GM18870 (cell line): ENCODE data around the gene SMTN.
A peak's percentile ranks its signal among the peaks of the same experiment; 100 is the strongest.
"Not testable (repeated sequence)": the region's sequence is repeated elsewhere in the genome, so short reads cannot be mapped to it uniquely, and the experiment has no call there.

Experiments used
- ATAC-seq: cut with Tn5 transposase; IDR thresholded peaks from one replicate; pipeline ENCODE4 v1.9.1; 2021; ENCODE audit warnings: moderate library complexity; ENCODE audit not compliant: unreplicated experiment

The SMTN gene

GRCh38 chr22:31103111-31103510 is 22.0 kb downstream of the SMTN start:
- no peak for ATAC-seq

DNA sequence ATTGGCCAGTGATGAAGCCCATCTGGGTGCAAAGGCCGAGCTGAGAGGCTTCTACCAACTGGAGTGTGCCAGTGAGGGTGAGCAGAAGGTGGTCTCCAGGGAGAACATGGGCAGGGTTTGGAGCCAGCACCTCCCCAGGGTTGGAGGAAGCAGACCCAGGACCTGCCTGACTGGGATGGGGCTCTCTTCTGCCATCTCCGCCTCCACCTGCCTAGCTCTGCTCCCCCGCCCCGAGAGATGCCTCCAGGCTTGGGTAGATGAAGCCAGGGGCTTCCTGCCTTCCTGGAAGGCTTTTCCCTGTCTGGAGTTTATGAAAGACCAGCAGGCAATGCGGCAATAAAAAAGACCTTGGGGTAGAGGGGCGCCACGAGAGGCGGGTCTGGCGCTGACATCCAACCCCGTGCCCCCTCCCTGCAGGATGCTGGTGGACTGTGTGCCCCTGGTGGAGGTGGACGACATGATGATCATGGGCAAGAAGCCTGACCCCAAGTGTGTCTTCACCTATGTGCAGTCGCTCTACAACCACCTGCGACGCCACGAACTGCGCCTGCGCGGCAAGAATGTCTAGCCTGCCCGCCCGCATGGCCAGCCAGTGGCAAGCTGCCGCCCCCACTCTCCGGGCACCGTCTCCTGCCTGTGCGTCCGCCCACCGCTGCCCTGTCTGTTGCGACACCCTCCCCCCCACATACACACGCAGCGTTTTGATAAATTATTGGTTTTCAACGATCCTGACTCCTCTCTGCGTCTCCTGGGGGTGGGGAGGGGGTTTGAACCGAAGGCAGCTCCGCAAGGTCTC is 23.0 kb downstream of the SMTN start:
- ATAC-seq: no peak

GRCh38 chr22:31104869-31105268 is 23.8 kb downstream of the SMTN start:
- no peak for ATAC-seq

DNA sequence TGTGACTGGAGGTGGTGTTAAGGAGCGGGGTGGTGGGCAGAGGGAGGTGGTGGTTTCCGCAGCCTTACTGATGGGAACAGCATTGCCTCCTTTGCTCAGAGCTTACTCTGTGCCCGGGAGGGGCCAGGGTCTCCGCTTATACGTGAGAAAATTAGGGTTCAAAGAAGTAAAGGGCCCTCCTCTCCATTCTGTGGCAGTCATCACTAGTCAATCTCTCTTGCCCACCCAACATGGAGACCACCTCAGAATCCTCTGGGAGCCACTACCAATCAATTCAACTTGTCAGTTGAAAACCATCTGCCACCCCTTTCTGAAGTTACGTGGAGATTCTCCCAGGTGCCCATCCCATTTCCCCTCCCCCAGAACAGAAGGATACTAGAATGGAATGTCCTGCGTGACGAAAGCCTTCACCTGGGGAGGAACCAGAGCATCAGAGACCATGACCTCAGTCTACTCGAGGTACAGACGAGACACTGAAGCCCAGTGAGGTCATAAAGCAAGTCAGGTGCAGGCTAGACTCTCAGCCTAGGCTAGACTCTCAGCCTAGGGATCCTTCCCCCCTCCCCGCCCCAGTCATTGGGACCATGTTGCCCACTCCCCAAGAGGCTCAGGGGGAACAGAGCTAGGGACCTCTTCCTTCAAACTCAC is 24.3 kb downstream of the SMTN start:
- ATAC-seq: no peak

DNA sequence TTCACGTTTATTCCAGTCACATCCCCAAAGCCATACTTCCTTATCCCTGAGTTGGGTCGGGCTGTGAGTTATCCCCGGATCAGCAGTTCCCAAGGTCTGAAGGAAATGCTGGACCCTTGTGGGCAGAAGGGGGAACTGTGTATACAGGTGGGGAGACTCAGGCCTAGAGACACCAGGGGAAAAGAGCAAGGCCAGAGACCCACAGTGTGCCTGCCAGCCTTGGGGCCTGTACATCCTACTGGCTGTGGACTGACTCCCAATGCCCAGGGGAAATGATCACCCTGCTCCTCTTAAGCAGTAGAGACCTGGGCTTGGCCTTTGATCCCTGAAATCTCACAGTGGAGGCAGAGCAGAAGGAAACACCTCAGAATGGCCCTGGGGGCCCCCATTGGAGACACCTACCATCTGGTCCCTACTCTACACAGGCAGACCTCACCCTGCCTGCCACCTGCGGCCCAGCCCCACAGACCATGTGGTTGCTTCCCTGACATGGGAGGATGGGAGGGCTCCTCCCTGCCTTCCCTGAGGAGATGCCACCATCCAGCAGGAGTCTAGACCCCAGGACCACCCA is 25.0 kb downstream of the SMTN start:
- ATAC-seq: no peak

DNA sequence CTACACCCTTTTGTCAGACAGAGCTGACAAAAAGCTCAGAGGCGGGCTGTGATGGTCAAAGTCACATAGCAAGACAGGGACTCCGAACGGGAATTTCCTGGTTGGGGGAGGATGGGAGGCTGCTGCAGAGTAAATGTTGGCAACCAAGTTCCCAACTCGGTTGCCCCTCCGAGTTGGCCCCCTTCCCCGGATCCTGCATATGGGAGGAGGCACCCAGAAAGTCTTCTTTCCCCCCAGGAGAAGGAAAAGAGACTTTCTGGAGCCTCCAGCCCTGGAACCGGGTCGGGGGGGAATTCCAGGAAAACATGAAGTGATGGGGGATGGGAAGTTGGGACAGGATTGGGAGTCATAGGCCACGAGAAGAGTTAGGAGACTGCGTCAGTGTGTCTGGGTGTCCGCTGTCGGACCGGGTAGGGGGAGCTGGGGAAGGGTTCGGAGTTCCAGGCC is 25.6 kb downstream of the SMTN start:
- no peak for ATAC-seq

DNA sequence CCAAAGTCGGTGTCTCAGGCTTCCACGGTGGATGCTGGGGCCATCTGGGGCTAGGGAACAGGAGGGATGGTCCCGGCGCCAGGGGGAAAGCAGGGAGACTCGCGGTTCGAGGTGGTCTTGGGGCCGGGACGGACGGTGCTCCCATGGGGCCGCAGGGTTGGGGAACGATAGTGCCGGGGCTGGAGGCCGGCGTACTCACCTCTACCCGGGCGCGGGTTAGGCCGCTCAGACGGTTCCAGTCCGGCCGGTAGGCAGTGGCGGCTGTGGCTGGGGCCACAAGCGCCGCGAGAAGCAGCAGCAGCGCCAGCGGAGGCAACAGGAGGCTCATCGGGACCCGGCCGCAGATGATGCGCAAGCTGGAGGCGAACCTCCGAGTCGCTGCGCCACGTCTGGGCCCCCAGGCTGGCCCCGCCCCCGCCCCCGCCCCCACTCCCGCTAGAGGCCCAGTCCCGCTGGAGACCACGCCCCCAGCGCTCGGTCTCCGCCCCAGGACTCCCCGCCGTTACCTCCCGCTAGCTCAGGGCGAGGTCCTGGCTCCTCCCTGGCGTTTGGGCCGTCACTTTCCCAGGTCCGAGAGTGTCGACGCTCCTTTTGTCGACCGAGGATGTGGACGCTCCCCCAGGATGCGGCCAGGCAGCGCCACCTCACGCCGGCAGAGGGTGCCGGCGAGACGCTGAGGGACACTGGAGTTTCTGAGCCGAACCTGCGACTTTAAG is 26.2 kb downstream of the SMTN start, which contains the start of gene SELENOM:
Gene SELENOM, minus strand, starts transcription at position 391 of the 716 bp plus-strand sequence. Its CDS starts 63 bp downstream, at position 328.
- ATAC-seq: peak; percentile 59

GRCh38 chr22:31107894-31108218 is 26.7 kb downstream of the SMTN start:
- peak; percentile 29 for ATAC-seq

DNA sequence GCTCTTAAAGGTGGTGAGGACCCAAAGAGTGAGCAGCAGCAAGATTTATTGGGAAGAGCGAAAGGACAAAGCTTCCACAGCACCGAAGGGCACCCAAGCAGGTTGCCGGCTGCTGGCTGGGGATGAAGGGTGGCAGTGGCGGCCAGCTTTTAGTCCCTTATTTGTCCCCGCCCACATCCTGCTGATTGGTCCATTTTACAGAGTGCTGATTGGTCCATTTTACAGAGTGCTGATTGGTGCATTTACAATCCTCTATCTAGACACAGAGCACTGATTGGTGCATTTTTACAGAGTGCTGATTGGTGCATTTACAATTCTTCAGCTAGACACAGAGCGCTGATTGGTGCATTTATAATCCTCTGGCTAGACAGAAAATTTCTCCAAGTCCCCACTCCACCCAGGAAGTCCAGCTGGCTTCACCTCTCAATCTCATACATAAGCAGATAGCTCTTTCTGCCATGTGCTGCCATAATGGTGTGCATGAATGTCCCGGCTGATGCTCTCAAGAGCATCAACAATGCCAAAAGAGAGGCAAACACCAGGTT is 31.5 kb downstream of the SMTN start:
- ATAC-seq: not testable (repeated sequence)

DNA sequence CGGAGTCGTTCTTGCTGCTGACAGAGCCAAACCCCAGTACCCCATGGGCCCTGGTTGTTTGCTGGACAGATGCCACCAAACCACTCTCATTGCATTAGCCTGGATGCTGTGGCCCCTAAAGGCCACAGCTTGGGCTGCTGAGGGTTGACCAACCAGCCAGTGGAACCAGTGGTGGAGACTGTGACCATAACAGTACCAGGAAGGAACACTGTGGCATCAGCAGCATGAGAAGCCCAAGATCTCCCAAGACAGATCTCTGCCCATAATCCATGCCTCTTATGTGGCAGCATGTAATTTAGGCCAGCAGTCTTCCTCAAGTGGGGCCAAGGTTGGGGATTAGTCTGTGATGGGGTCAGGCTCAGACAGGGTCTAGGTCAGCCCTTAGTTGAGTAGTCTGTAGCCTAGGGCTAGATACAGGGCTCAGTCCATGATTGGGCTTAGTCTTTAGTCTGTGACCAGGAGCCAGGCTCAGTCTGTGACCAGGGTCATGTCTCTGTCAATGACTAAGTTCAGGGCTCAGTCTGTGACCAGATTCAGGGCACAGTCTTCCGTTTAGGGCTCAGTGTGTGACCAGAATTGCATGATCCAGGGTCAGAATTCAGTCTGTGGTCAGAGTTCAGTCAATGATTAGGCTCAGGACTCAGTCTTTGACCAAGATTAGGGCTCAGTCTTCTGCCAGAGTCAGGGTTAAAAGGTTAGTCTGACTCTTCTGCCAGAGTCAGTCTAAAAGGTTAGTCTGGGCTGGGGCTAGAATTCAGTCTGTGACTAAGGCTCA is 37.1 kb downstream of the SMTN start:
- ATAC-seq: no peak

DNA sequence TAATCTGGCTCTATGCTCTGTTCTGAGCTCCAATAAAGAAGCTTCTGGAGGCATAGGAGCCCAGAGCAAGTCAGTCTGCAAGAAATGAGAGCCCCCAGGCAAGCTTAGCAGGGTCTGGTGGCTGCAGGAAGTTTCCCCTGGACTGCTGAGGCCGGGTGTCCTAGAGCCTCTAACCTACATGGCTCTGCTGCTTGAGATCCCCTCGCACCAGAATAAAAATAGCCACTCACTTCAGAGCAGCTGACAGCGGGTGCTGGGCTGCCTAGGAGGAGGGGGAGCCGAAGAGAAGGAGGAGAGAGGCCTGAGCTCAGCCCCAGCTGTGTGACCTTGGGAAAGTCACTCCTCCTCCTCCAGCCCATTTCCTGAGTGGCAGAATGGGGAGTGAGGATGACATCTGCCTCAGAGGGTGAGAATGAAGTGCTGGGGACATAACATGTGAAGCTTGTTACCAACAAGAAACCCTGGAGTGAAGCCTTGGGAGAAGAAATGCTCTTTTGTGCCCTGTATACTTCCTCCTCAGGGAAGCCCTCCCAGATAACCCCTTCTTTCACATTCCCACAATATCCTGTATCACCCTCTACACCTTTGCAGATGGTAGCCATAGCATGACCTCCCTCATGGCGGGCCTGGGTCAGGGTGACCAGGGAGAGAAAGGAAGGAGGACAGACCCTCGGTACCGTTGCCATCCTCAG is 38.1 kb downstream of the SMTN start:
- no peak for ATAC-seq

GRCh38 chr22:31120230-31120629 is 39.1 kb downstream of the SMTN start:
- no peak for ATAC-seq

DNA sequence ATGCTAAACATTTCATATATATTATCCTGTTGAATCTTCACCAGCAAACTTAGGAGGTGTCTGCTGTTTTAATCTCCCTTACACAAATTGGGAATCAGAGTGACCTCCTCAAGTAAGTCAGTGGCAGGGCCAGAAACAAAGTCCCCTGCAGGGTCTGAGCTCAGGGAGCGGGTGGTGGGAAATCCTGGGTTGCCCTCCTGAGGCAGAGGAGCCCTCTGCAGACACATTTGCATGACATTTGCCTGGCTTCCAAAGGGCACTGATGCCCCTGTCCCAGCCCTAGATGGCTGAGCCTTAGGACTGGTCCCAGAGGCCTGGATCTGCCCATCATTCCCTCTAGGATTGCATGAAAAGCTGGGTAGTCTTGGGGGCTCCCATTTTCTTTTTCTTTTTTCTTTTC is 39.5 kb downstream of the SMTN start:
- no peak for ATAC-seq

- no peak for ATAC-seq
Measured at GRCh38 chr22:31121403-31121802, 40.3 kb downstream of the SMTN start.

DNA sequence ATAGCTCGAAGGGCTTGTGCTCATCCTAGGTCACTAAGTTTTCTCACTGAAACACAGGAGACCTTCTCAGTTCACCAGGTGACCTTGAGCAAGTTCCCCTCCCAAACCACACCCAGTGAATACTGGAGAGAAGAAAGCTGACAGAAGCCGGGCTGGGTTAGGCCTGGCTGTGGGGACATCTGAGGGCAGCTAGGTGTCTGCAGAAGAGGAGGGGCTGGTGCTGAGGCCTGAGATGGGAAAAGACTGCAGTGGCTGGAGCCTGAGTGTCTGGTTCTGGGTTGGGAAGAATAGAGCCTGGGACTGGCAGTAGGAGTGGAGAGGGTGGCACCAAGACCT is 41.0 kb downstream of the SMTN start:
- ATAC-seq: no peak

DNA sequence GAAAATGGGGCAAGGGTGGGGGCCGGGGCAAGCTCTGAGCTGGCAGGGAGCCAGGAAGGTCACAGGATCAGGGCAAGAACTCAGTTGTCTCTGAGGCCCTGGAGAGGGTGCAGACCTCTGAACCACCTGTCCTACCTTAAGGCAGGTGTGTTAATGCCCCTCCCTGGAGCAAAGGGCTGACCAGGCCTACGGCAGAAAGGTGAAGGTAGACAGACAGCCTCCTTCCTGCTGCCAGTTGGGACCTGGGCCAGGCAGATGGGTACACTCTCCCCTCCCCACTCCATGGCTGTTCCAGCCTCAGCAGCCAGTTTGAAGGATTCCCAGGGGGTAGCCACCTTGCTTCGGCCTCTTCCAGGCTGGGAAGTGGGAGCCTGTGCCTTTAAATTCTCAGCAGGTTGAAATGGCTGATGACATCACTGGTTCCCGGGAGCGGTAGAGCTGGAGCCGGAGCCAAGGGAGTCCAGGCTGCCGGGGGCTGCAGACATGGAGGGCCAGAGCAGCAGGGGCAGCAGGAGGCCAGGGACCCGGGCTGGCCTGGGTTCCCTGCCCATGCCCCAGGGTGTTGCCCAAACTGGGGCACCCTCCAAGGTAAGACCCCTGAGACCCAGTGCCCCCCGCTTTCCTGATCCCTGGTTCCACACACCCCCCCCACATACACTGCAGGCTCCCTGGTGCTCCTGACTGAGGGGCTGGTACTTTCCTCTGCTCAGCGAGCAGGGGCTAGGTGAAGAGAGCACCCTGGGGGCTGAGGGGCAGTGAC is 41.6 kb downstream of the SMTN start, which contains the start of gene INPP5J:
Gene INPP5J, plus strand, starts transcription at position 435 of the 760 bp plus-strand sequence. Its CDS starts 49 bp downstream, at position 484.
- no peak for ATAC-seq

GRCh38 chr22:31123292-31123602 is 42.1 kb downstream of the SMTN start:
- ATAC-seq: no peak

- no peak for ATAC-seq
Measured at GRCh38 chr22:31124290-31124689, 43.2 kb downstream of the SMTN start.

GRCh38 chr22:31124811-31125465 is 43.8 kb downstream of the SMTN start:
- ATAC-seq: no peak
